GM12874 (cell line): ENCODE results near the gene NF2.
A peak's percentile ranks its signal among the peaks of the same experiment; 100 is the strongest.

Source experiments
- TF ChIP-seq, protein P1 (sequence below): IDR thresholded peaks from 2 replicates; pipeline ENCODE4 v1.5.1; 2011; ENCODE audit warnings: low read depth, mild to moderate bottlenecking, control low read depth, low read length, moderate library complexity; ENCODE audit not compliant: insufficient read depth

NF2 gene

DNA sequence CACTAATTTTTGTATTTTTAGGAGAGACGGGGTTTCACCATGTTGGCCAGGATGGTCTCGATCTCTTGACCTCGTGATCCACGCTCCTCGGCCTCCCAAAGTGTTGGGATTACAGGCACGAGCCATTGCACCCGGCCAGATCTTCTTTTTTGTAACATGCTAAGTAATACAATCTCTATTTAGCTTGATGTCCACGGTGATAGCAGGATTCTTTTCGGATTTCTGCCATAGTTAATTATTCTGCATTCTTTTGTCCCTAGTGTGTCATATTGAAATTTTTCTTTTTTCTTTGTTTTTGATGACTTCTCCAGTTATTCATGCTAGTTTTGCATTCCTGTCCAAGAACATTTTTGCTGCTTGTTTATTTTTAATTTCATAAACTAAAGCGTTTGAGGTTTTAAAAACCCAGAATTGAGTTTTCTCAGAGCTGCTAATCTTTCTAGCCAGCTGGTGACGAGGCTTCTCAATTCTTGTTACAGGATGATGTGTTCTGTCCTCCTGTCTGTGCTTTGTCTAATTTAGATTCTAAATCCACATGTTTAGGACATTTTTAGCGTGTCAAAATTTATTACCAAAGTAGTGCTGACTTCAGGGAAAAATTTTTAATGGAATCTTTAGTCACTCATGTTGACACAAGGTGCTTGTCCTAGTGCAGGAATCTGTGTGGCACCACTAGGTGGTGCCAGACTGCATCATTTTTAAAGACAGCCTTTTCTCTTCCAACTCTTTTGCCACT, 21.8 kb downstream of the NF2 start:
- TF ChIP-seq, protein P1, sequence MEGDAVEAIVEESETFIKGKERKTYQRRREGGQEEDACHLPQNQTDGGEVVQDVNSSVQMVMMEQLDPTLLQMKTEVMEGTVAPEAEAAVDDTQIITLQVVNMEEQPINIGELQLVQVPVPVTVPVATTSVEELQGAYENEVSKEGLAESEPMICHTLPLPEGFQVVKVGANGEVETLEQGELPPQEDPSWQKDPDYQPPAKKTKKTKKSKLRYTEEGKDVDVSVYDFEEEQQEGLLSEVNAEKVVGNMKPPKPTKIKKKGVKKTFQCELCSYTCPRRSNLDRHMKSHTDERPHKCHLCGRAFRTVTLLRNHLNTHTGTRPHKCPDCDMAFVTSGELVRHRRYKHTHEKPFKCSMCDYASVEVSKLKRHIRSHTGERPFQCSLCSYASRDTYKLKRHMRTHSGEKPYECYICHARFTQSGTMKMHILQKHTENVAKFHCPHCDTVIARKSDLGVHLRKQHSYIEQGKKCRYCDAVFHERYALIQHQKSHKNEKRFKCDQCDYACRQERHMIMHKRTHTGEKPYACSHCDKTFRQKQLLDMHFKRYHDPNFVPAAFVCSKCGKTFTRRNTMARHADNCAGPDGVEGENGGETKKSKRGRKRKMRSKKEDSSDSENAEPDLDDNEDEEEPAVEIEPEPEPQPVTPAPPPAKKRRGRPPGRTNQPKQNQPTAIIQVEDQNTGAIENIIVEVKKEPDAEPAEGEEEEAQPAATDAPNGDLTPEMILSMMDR: peak; percentile 78

DNA sequence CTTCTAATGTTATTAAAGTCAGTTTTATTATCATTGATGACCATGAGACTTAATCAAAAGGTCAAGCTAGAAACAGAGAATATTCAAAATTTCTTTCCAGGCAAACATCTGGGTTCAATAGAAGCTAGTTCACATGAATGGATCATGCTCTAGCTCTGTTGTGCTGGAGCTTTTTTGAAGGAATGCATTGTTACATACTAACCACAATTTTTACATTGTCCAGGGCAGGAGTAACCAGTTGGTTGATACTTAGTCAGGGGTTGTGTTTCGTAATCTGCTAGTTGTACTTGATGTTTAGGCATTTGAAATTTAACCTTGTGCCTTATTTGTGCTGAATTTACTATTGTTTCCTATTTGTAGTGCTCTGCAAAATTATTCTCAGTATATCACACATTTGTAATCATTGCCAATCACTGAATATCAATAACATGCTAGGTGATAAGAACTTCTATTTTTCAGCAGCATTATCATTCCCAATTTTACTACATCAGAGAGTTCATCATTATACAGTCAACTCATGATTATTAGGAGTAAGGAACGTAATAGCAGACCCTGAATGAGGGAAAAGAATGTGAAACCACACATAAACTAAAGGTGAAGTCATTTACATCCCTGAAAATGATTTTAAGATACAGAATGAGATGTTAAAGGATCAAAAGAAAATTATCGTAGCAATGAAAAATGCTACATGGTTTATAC, 23.2 kb downstream of the NF2 start:
- TF ChIP-seq, protein P1: no peak

DNA sequence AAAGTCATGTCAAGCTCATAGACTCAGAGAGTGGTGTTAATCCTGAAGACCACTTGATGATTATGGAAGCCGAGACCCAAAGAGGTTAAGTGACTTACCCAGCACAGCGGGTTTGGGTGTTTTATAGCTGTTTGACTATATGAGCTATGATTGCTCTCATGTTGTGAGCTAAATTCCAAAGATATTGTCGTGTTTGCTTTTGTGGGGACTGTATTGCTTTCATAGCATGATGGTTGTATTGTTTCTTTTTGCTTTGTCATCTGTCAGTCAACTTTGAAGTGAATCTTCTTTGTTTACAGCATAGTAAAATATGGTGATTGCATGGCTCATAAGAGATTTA, 23.7 kb downstream of the NF2 start:
- TF ChIP-seq, protein P1: no peak

DNA sequence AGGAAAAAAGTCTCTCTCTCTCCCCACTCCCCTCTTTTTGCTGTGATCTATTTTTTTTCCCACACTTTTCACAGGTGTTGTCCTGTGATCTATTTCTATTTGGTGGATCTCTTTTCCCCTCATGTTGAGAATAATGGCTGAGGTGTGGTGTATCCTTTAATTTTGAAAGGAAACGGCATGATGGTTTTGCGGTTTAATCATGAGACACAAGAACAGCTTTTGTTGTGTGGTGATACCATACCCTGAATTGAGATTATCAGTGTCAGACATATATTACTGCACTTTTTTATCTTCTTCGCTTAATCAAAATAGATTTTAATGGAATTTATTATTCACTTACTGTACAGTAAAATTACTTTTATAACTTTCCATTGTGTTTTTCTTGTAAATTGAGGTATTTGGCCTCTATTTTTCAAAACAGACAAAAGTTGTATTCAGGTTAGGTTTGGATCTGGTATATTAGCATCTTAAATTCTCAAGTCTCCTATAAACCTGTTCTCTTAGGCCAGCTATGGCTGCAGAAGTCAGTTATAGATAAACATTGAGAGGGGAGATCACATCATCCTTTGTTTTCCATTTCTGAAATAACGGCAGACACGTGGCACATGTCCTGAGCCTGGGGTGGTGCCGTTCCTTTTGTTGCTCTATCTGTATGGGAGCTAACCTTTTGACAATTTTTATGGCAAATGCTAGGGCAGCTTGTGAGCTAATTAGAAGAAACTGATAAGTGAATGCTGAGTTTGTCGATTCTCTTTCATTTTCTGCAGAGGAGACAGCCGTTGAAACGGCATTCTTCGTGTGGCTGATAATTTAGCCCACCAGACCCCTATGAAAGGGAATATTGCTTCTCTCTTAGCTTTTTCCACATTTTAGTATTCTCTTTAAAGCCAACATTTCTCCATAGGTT, 25.8 kb downstream of the NF2 start:
- TF ChIP-seq, protein P1: no peak

DNA sequence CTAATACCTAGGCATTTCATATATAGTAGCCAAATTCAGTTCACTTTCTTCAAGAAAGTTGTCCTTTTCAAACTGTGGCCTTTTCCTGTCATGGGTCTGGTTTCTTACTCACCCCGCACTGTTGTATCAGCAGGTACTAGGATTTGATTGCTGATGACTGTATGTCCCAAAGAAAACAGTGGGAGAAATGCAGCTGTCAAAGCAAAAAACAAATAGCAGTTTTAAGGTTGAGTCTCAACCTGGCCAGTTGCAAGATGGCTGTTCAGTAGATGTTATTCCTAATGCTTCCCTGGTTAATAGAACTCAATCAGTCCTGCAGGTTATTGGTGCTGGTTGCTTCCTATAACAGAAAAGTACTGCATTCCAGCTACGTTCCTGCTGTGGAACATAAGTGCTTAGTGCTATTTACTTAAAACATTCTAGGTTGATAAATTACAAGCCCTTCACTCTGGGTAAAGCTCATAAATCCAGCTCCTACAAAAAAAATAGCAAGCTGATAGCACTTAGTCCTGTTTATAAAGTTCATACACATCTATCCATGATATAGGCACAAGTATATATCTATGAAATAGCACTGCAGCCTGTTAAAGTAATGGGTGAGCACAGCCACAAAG, 26.6 kb downstream of the NF2 start:
- TF ChIP-seq, protein P1: no peak

DNA sequence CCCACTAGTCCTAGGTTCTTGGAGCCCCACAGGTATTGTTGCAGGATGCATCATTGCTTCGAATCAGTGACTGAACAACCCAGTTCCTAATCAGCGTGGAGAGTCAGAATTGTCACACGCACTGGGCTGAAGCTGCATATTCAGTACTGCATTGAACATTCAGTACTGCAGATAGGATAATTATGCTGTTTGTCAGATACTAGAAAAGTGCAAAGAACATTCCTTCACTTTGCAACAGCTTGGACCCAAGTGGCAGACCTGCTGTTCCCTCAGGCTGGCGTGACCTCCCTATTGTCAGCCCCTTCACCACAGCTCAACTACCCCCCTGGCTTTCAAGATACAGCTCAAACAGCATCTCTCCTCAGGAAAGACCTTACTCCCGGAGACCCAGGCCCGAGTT, 27.6 kb downstream of the NF2 start:
- TF ChIP-seq, protein P1: no peak

DNA sequence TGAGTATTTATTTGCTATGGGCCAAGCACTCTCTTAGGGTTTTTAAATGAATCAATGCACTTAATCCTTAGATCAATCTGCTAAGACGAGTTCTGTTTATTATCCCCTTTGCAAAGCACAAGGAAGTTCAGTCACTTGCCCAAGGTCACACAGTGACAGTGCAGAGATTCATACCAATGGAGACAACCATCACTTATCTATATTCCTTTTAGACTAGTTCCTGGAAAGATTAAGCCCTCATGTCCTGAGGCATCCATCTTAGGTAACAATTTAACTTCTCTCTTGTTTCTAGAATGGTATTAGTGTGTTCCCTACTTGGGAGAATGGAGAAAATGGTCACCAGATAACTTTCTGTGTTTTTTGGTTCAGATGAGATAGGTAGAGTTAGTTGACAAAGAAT, 28.3 kb downstream of the NF2 start:
- TF ChIP-seq, protein P1: no peak
